H9 (cell line): Measurements from ENCODE around the gene TMEM151B. TPM values are rescaled to one million over a fixed set of nuclear protein-coding genes. Genes with fewer than 3 reads are reported as not detected.

ENCODE experiments used
- DNase-seq: peaks from one replicate; pipeline ENCODE4 v3.0.0-alpha.2; 2017
- H2AFZ ChIP-seq: one replicate; pipeline ENCODE4 v1.6.1; 2013; ENCODE audit warnings: mild to moderate bottlenecking, low read length, control low read depth, moderate library complexity
- H2AK5ac ChIP-seq: 2 replicates; pipeline ENCODE4 v1.6.1; 2013; ENCODE audit warnings: low read length, control low read depth, mixed read lengths; ENCODE audit not compliant: insufficient read length
- H2BK120ac ChIP-seq: one replicate; pipeline ENCODE4 v1.6.1; 2013; ENCODE audit warnings: low read depth, mild to moderate bottlenecking, low read length, control low read depth, inconsistent platforms; ENCODE audit not compliant: poor library complexity, severe bottlenecking
- H2BK12ac ChIP-seq: 2 replicates; pipeline ENCODE4 v1.6.1; 2013; ENCODE audit warnings: low read length, control low read depth, mixed read lengths, low read depth; ENCODE audit not compliant: insufficient read length
- H2BK15ac ChIP-seq: 2 replicates; pipeline ENCODE4 v1.6.1; 2013; ENCODE audit warnings: low read depth, low read length, control low read depth
- H2BK20ac ChIP-seq: one replicate; pipeline ENCODE4 v1.6.1; 2013; ENCODE audit warnings: low read depth, mild to moderate bottlenecking, low read length, control low read depth, inconsistent platforms; ENCODE audit not compliant: poor library complexity, severe bottlenecking
- H2BK5ac ChIP-seq: 2 replicates; pipeline ENCODE4 v1.6.1; 2013; ENCODE audit warnings: low read length, control low read depth, mixed read lengths; ENCODE audit not compliant: insufficient read length
- H3K14ac ChIP-seq: 2 replicates; pipeline ENCODE4 v1.6.1; 2013; ENCODE audit warnings: low read length, control low read depth; ENCODE audit not compliant: insufficient read depth
- H3K18ac ChIP-seq: 2 replicates; pipeline ENCODE4 v1.6.1; 2013; ENCODE audit warnings: low read depth, mild to moderate bottlenecking, mixed read lengths, low read length, control low read depth; ENCODE audit not compliant: insufficient read length
- H3K23ac ChIP-seq: 2 replicates; pipeline ENCODE4 v1.6.1; 2013; ENCODE audit warnings: low read length, control low read depth, mixed read lengths, low read depth; ENCODE audit not compliant: insufficient read length
- H3K23me2 ChIP-seq: 2 replicates; pipeline ENCODE4 v1.6.1; 2013; ENCODE audit warnings: low read depth, mild to moderate bottlenecking, mixed read lengths, low read length, control low read depth; ENCODE audit not compliant: insufficient read length, poor library complexity, severe bottlenecking
- H3K27ac ChIP-seq: 2 replicates; pipeline ENCODE4 v1.5.1; 2013; ENCODE audit warnings: low read length, control low read depth, mixed read lengths, low read depth; ENCODE audit not compliant: insufficient read length
- H3K27me3 ChIP-seq: 2 replicates; pipeline ENCODE4 v1.6.1; 2013; ENCODE audit warnings: low read length, control low read depth, inconsistent platforms; ENCODE audit not compliant: insufficient read depth
- H3K4ac ChIP-seq: 2 replicates; pipeline ENCODE4 v1.6.1; 2013; ENCODE audit warnings: low read depth, mild to moderate bottlenecking, control low read depth, inconsistent platforms, low read length, moderate library complexity
- H3K4me1 ChIP-seq: 2 replicates; pipeline ENCODE4 v1.6.1; 2013; ENCODE audit warnings: low read length, control low read depth, inconsistent platforms; ENCODE audit not compliant: insufficient read depth
- H3K4me2 ChIP-seq: 2 replicates; pipeline ENCODE4 v1.6.1; 2013; ENCODE audit warnings: low read length, control low read depth, mixed read lengths; ENCODE audit not compliant: insufficient read length, insufficient read depth
- H3K56ac ChIP-seq: 2 replicates; pipeline ENCODE4 v1.6.1; 2013; ENCODE audit warnings: low read depth, mild to moderate bottlenecking, mixed read lengths, low read length, control low read depth; ENCODE audit not compliant: insufficient read length
- H3K79me1 ChIP-seq: 2 replicates; pipeline ENCODE4 v1.6.1; 2013; ENCODE audit warnings: low read depth, mild to moderate bottlenecking, moderate library complexity, low read length, control low read depth, inconsistent platforms; ENCODE audit not compliant: insufficient read depth, poor library complexity, severe bottlenecking
- H3K79me2 ChIP-seq: 2 replicates; pipeline ENCODE4 v1.6.1; 2013; ENCODE audit warnings: low read length, control low read depth, inconsistent platforms; ENCODE audit not compliant: insufficient read depth
- H3K9ac ChIP-seq: 2 replicates; pipeline ENCODE4 v1.6.1; 2013; ENCODE audit warnings: low read length, control low read depth, mixed read lengths; ENCODE audit not compliant: insufficient read length; ENCODE audit errors: extremely low read depth
- H3K9me3 ChIP-seq: one replicate; pipeline ENCODE4 v1.6.1; 2013; ENCODE audit warnings: low read depth, low read length, inconsistent platforms; ENCODE audit not compliant: control insufficient read depth
- H3T11ph ChIP-seq: one replicate; pipeline ENCODE4 v1.6.1; 2013; ENCODE audit warnings: mild to moderate bottlenecking, low read length, control low read depth, inconsistent platforms
- H4K20me1 ChIP-seq: one replicate; pipeline ENCODE4 v1.6.1; 2013; ENCODE audit not compliant: control insufficient read depth, insufficient read length, insufficient read depth
- H4K5ac ChIP-seq: 2 replicates; pipeline ENCODE4 v1.6.1; 2013; ENCODE audit warnings: low read depth, mild to moderate bottlenecking, mixed read lengths, low read length, control low read depth; ENCODE audit not compliant: insufficient read length
- H4K8ac ChIP-seq: replicated peaks from 2 replicates; pipeline ENCODE4 v1.6.1; 2013; ENCODE audit warnings: low read length, control low read depth, mixed read lengths, low read depth; ENCODE audit not compliant: insufficient read length
- H4K91ac ChIP-seq: 2 replicates; pipeline ENCODE4 v1.6.1; 2013; ENCODE audit warnings: low read depth, mild to moderate bottlenecking, moderate library complexity, mixed read lengths, low read length, control low read depth; ENCODE audit not compliant: insufficient read length
- H3K27ac Mint-ChIP-seq, 3 experiments: 2 replicates in 2 of 3; 3 replicates in 1 of 3; pipeline ENCODE4 v1.8.0; 2020 to 2021; ENCODE audit warnings: mixed read lengths in 3 of 3, mild to moderate bottlenecking in 1 of 3, moderate library complexity in 1 of 3
- H3K27me3 Mint-ChIP-seq: 2 replicates; pipeline ENCODE4 v1.8.0; 2021; ENCODE audit warnings: low read depth, mild to moderate bottlenecking, moderate library complexity, mixed read lengths
- H3K36me3 Mint-ChIP-seq, 3 experiments: 2 replicates in 2 of 3; 3 replicates in 1 of 3; pipeline ENCODE4 v1.8.0; 2020 to 2021; ENCODE audit warnings: low read depth in 3 of 3, mixed read lengths in 3 of 3; ENCODE audit not compliant: insufficient read depth in 1 of 3
- H3K4me1 Mint-ChIP-seq, 2 experiments: 2 replicates each; pipeline ENCODE4 v1.8.0; 2020; ENCODE audit warnings: mixed read lengths in 2 of 2
- H3K4me3 Mint-ChIP-seq, 2 experiments: 2 replicates in 1 of 2; 3 replicates in 1 of 2; pipeline ENCODE4 v1.8.0; 2020 to 2021; ENCODE audit warnings: mild to moderate bottlenecking in 2 of 2, mixed read lengths in 2 of 2, moderate library complexity in 1 of 2
- H3K9me3 Mint-ChIP-seq, 2 experiments: 2 replicates in 1 of 2; 3 replicates in 1 of 2; pipeline ENCODE4 v1.8.0; 2020; ENCODE audit warnings: mild to moderate bottlenecking in 2 of 2, mixed read lengths in 2 of 2, moderate library complexity in 1 of 2
- CTCF ChIP-seq: fragments of 200-600 bp; sonication (generic); conservative IDR thresholded peaks from 3 replicates; pipeline ENCODE4 v1.8.0; 2021; ENCODE audit warnings: antibody characterized with exemption, mild to moderate bottlenecking
- WGBS: extraction: QIAGEN DNeasy Blood & Tissue Kit; methylation state at CpG from one replicate; pipeline ENCODE4 v1.1.7; 2013; ENCODE audit warnings: missing lambda C conversion rate, low lambda C conversion rate, mixed read lengths; ENCODE audit not compliant: insufficient read length; ENCODE audit errors: extremely low coverage; 5-methylcytosine and 5-hydroxymethylcytosine counted together
- total RNA-seq: library from RNA; stranded (reverse); gene quantifications from 2 replicates; pipeline ENCODE4 v1.2.1, GENCODE V29; 2021

TMEM151B gene
- total RNA-seq, 1 experiment from 2014 or later, result 2.4 TPM

- Histone ChIP-seq H3K27me3 (no peaks in the 10 kb centered on the region), H2BK15ac (no peak overlapping the region), H4K91ac (no peak overlapping the region), H3K9me3 (no peaks in the 10 kb centered on the region), H2AFZ (no peak overlapping the region), H2BK120ac (no peak overlapping the region), H3K23me2 (no peaks in the 10 kb centered on the region), H3K79me2 (no peaks in the 10 kb centered on the region), H3K9ac (no peak overlapping the region), H3K27ac (no peak overlapping the region), H3K23ac (no peak overlapping the region), H3K4me2 (no peak overlapping the region), H3T11ph (no peak overlapping the region), H3K56ac (no peak overlapping the region), H3K4ac (no peak overlapping the region), H3K14ac (no peak overlapping the region), H2AK5ac (no peak overlapping the region), H4K5ac (no peak overlapping the region), H4K8ac (no peak overlapping the region), H2BK12ac (no peak overlapping the region), H2BK20ac (no peak overlapping the region), H3K79me1 (no peaks in the 10 kb centered on the region), H4K20me1 (no peaks in the 10 kb centered on the region), H2BK5ac (no peak overlapping the region), H3K18ac (no peak overlapping the region), H3K4me1 (no peaks in the 10 kb centered on the region)
- H3K27me3 Mint-ChIP-seq, result peaks cover 12% of the 10 kb centered on the region
- no peak for TF ChIP-seq CTCF
- H3K36me3 Mint-ChIP-seq, result no peaks in the 10 kb centered on the region
- DNase-seq, result no peak
- H3K4me1 Mint-ChIP-seq, result peaks cover 5 to 14% of the 10 kb centered on the region in 2 experiments
- H3K27ac Mint-ChIP-seq, result no peak overlapping the region
- H3K9me3 Mint-ChIP-seq, result no peaks in the 10 kb centered on the region
- no peak overlapping the region for H3K4me3 Mint-ChIP-seq
- WGBS, result no CpG with 5 or more reads among the region's 3 CpGs
Observed at GRCh38 chr6:44321210-44321609, 51.0 kb downstream of the TMEM151B start.
